ENCODE data around the gene PLPPR1. TPM values are rescaled to one million over a fixed set of nuclear protein-coding genes. Genes with fewer than 3 reads are reported as not detected.

The PLPPR1 gene
- polyA plus RNA-seq, 1 donor from 2014 or later, result 157 TPM

DNA sequence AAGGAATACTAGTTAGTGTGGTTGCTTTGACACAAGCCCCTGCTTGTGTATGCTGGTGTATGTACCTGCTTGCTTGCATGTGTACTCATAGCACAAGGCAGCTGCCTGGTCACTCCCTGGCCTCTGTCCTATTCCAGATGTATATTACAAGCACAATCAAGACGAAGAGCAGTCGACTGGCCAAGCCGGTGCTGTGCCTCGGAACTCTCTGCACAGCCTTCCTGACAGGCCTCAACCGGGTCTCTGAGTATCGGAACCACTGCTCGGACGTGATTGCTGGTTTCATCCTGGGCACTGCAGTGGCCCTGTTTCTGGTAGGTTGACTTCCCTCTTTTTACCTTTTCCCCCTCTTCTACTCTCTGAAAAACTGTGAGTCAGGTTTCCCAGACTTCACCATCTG, 284.1 kb downstream of the PLPPR1 start:
- H3K9me2 ChIP-seq (ENCODE audit: insufficient read depth, low read length), result no peaks in the 10 kb centered on the region
- no peak overlapping the region for H3K4me3 ChIP-seq (ENCODE audit: low read length)
- H3F3A ChIP-seq (ENCODE audit: insufficient read depth, low read length, poor library complexity, severe bottlenecking), result no peaks in the 10 kb centered on the region
- H4K20me1 ChIP-seq (ENCODE audit: insufficient read depth), result no peaks in the 10 kb centered on the region
- no peak overlapping the region for H3K27ac ChIP-seq (ENCODE audit: low read length)
- TF ChIP-seq EP300 (conservative IDR thresholded peaks at IDR 0.05; ENCODE audit: poor library complexity, severe bottlenecking) (no peak), EZH2 (IDR thresholded peaks at IDR 0.05; ENCODE audit: borderline replicate concordance, insufficient read depth, low read length, poor library complexity, severe bottlenecking) (no peak), MXI1 (conservative IDR thresholded peaks at IDR 0.05; ENCODE audit: poor library complexity, severe bottlenecking) (no peak), SMC3 (conservative IDR thresholded peaks at IDR 0.05; ENCODE audit: poor library complexity) (no peak), POLR2AphosphoS5 (IDR thresholded peaks at IDR 0.05) (no peak), RAD21 (conservative IDR thresholded peaks at IDR 0.05) (no peak), TAF1 (IDR thresholded peaks at IDR 0.05; ENCODE audit: low read depth) (no peak)
- TF ChIP-seq, protein P1, sequence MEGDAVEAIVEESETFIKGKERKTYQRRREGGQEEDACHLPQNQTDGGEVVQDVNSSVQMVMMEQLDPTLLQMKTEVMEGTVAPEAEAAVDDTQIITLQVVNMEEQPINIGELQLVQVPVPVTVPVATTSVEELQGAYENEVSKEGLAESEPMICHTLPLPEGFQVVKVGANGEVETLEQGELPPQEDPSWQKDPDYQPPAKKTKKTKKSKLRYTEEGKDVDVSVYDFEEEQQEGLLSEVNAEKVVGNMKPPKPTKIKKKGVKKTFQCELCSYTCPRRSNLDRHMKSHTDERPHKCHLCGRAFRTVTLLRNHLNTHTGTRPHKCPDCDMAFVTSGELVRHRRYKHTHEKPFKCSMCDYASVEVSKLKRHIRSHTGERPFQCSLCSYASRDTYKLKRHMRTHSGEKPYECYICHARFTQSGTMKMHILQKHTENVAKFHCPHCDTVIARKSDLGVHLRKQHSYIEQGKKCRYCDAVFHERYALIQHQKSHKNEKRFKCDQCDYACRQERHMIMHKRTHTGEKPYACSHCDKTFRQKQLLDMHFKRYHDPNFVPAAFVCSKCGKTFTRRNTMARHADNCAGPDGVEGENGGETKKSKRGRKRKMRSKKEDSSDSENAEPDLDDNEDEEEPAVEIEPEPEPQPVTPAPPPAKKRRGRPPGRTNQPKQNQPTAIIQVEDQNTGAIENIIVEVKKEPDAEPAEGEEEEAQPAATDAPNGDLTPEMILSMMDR (IDR thresholded peaks at IDR 0.05; ENCODE audit: poor library complexity, severe bottlenecking), result no peak
- TF ChIP-seq, protein P2, sequence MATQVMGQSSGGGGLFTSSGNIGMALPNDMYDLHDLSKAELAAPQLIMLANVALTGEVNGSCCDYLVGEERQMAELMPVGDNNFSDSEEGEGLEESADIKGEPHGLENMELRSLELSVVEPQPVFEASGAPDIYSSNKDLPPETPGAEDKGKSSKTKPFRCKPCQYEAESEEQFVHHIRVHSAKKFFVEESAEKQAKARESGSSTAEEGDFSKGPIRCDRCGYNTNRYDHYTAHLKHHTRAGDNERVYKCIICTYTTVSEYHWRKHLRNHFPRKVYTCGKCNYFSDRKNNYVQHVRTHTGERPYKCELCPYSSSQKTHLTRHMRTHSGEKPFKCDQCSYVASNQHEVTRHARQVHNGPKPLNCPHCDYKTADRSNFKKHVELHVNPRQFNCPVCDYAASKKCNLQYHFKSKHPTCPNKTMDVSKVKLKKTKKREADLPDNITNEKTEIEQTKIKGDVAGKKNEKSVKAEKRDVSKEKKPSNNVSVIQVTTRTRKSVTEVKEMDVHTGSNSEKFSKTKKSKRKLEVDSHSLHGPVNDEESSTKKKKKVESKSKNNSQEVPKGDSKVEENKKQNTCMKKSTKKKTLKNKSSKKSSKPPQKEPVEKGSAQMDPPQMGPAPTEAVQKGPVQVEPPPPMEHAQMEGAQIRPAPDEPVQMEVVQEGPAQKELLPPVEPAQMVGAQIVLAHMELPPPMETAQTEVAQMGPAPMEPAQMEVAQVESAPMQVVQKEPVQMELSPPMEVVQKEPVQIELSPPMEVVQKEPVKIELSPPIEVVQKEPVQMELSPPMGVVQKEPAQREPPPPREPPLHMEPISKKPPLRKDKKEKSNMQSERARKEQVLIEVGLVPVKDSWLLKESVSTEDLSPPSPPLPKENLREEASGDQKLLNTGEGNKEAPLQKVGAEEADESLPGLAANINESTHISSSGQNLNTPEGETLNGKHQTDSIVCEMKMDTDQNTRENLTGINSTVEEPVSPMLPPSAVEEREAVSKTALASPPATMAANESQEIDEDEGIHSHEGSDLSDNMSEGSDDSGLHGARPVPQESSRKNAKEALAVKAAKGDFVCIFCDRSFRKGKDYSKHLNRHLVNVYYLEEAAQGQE (IDR thresholded peaks at IDR 0.05; ENCODE audit: borderline replicate concordance), result no peak
- H3K9me3 ChIP-seq (ENCODE audit: low read length), result no peaks in the 10 kb centered on the region
- H3K9ac ChIP-seq (ENCODE audit: low read length), result no peak overlapping the region
- no peak overlapping the region for H2AFZ ChIP-seq (ENCODE audit: low read depth, low read length)
- H3K27me3 ChIP-seq (ENCODE audit: insufficient read depth, low read depth, low read length), result no peaks in the 10 kb centered on the region
- no peaks in the 10 kb centered on the region for H3K36me3 ChIP-seq (ENCODE audit: insufficient read depth, low read length)
- no peak overlapping the region for H3K4me2 ChIP-seq (ENCODE audit: low read length)
- H3K79me2 ChIP-seq (replicated peaks; ENCODE audit: insufficient read depth, low read length), result no peaks in the 10 kb centered on the region

DNA sequence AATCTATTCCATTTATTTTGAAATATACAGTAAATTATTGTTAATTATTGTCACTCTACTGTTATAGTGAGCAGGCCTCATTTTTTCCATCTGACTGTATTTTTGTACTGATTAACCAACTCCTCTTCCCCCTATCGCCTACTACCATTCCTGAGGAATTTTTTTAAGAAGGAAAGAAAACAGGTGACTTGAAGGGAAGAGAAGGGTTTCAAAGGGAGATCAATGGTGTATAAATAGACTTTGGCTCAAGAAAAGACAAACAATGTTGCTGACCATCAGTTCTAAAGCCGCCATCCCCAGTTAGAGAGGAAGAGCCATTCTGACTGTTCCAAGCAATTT, 286.6 kb downstream of the PLPPR1 start:
- Histone ChIP-seq H3K9me3 (ENCODE audit: low read length) (no peaks in the 10 kb centered on the region), H3K9me2 (ENCODE audit: insufficient read depth, low read length) (no peaks in the 10 kb centered on the region), H3K27ac (ENCODE audit: low read length) (no peak overlapping the region), H3K79me2 (replicated peaks; ENCODE audit: insufficient read depth, low read length) (no peaks in the 10 kb centered on the region), H3F3A (ENCODE audit: insufficient read depth, low read length, poor library complexity, severe bottlenecking) (no peaks in the 10 kb centered on the region), H3K27me3 (ENCODE audit: insufficient read depth, low read depth, low read length) (no peaks in the 10 kb centered on the region), H3K4me2 (ENCODE audit: low read length) (no peak overlapping the region), H3K36me3 (ENCODE audit: insufficient read depth, low read length) (no peaks in the 10 kb centered on the region), H3K4me3 (ENCODE audit: low read length) (no peak overlapping the region), H3K9ac (ENCODE audit: low read length) (no peak overlapping the region), H2AFZ (ENCODE audit: low read depth, low read length) (no peak overlapping the region), H4K20me1 (ENCODE audit: insufficient read depth) (no peaks in the 10 kb centered on the region)
- TF ChIP-seq, protein P2 (IDR thresholded peaks at IDR 0.05; ENCODE audit: borderline replicate concordance), result no peak
- TF ChIP-seq, protein P1 (IDR thresholded peaks at IDR 0.05; ENCODE audit: poor library complexity, severe bottlenecking), result no peak
- TF ChIP-seq POLR2AphosphoS5 (IDR thresholded peaks at IDR 0.05) (no peak), MXI1 (conservative IDR thresholded peaks at IDR 0.05; ENCODE audit: poor library complexity, severe bottlenecking) (no peak), SMC3 (conservative IDR thresholded peaks at IDR 0.05; ENCODE audit: poor library complexity) (no peak), RAD21 (conservative IDR thresholded peaks at IDR 0.05) (no peak), EP300 (conservative IDR thresholded peaks at IDR 0.05; ENCODE audit: poor library complexity, severe bottlenecking) (no peak), TAF1 (IDR thresholded peaks at IDR 0.05; ENCODE audit: low read depth) (no peak), EZH2 (IDR thresholded peaks at IDR 0.05; ENCODE audit: borderline replicate concordance, insufficient read depth, low read length, poor library complexity, severe bottlenecking) (no peak)

Data from neural cell (in vitro differentiated cells).